Sigmoid colon (tissue), 4 donors: ENCODE data around the gene ERMP1.

Experiments
- POLR2A ChIP-seq, 2 donors: fragments of 450-650 bp; IDR thresholded peaks; one replicate each; pipeline ENCODE4 v1.6.1; 2016; ENCODE audit warnings: antibody characterized with exemption in 2 of 2, mild to moderate bottlenecking in 2 of 2, moderate library complexity in 2 of 2
- POLR2AphosphoS5 ChIP-seq, 4 donors: sonication (generic); formaldehyde crosslinking; IDR thresholded peaks; one replicate each; pipeline ENCODE4 v1.6.1; 2017; ENCODE audit warnings: antibody characterized with exemption in 4 of 4

DNA sequence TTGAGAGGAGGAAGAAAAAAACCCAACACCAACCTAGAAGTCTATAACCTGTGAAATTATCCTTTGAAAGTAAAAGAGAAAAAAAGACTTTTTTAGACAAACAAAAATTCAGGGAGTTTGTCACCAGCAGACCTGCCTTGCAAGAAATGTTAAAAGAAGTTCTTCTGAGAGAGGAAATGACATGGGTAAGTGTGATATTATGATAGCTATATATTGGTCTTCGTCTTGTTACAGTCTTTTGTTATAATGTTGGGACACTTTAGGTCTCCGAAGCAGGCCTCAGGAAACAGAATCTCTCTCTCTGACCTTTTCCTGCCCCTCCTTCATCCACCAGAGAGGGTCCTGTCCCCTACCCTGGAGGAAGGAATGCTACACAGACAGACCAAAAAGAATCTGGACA, 41.1 kb upstream of the ERMP1 start:
- no peak for TF ChIP-seq POLR2A (IDR thresholded peaks at IDR 0.05)
- TF ChIP-seq POLR2AphosphoS5 (IDR thresholded peaks at IDR 0.05): no peak
